Left lung (tissue), 10 donors: Measurements from ENCODE around the gene RAB38. TPM values are rescaled to one million over a fixed set of nuclear protein-coding genes. Genes with fewer than 3 reads are reported as not detected.

Experiments used
- ATAC-seq: fragments of 200-7000 bp; cut with Tn5 transposase; one replicate; pipeline ENCODE4 v1.9.1; 2020; ENCODE audit warnings: moderate library complexity
- DNase-seq, 4 donors: peaks; one replicate each; pipeline ENCODE4 v3.0.0-alpha.2; 2013 to 2020
- H3K27ac ChIP-seq, 2 donors: fragments of 200-600 bp; sonication (generic) in 1 of 2; one replicate each; pipeline versions ENCODE4 v1.5.0 to v1.8.0; 2020 to 2021
- H3K27me3 ChIP-seq, 2 donors: fragments of 200-600 bp; sonication (generic) in 1 of 2; one replicate each; pipeline versions ENCODE4 v1.5.0 to v1.8.0; 2020 to 2021
- H3K36me3 ChIP-seq, 2 donors: fragments of 200-600 bp; sonication (generic) in 1 of 2; one replicate each; pipeline versions ENCODE4 v1.5.0 to v1.8.0; 2020 to 2021
- H3K4me1 ChIP-seq, 2 donors: fragments of 200-600 bp; one replicate each; pipeline ENCODE4 v1.8.0; 2021
- H3K4me3 ChIP-seq, 2 donors: fragments of 200-600 bp; sonication (generic) in 1 of 2; one replicate each; pipeline versions ENCODE4 v1.5.0 to v1.8.0; 2020 to 2021; ENCODE audit warnings: mild to moderate bottlenecking in 1 of 2
- H3K9me3 ChIP-seq, 2 donors: fragments of 200-600 bp; sonication (generic) in 1 of 2; one replicate each; pipeline versions ENCODE4 v1.5.0 to v1.8.0; 2020 to 2021
- CTCF ChIP-seq, 2 donors: fragments of 200-600 bp; sonication (generic) in 1 of 2; IDR thresholded peaks; one replicate each; pipeline versions ENCODE4 v1.5.0 to v1.8.0; 2021; ENCODE audit warnings: antibody characterized with exemption in 2 of 2
- intact Hi-C, 2 donors: fragments of 100-400 bp; cut with DNase I; formaldehyde crosslinking; loops; one replicate each; pipeline versions ENCODE4 v1.11.2 to v1.14.2; 2022
- polyA plus RNA-seq, 6 donors: library from polyadenylated mRNA; unstranded; fragments of 120-200 nt; gene quantifications; one replicate each; pipeline ENCODE4 v1.2.1, GENCODE V29; 2013; ENCODE audit not compliant: insufficient read length in 6 of 6
- total RNA-seq, 2 donors: library from RNA; stranded (reverse); fragmentation: NEBNext Ultra II Directional; extraction: Animal tissue kit (Norgen Biotek cat#: 25700); gene quantifications; one replicate each; pipeline ENCODE4 v1.2.1, GENCODE V29; 2021
- donor health status: DM: no; HTN: yes; CAD: no.
- donor health status: DM: no; HTN: no; CAD: no.

Gene RAB38
- total and polyA plus RNA-seq, 8 donors, result 12.3 to 23.8 (median 20.3) TPM

- no peak for TF ChIP-seq CTCF (IDR thresholded peaks at IDR 0.05)
- no peak overlapping the region for H3K4me3 ChIP-seq
- no peaks in the 10 kb centered on the region for H3K36me3 ChIP-seq
- no peaks in the 10 kb centered on the region for H3K4me1 ChIP-seq
- H3K27ac ChIP-seq, result no peak overlapping the region
- intact Hi-C loops, result no loop called here
- ATAC-seq (no peak), DNase-seq (no peak)
- no peaks in the 10 kb centered on the region for H3K27me3 ChIP-seq
- no peaks in the 10 kb centered on the region for H3K9me3 ChIP-seq
Measured at GRCh38 chr11:88114486-88115045, 60.7 kb downstream of the RAB38 start.

GRCh38 chr11:88106666-88107065 lies 68.6 kb downstream of the RAB38 start:
- H3K4me1 ChIP-seq, result no peaks in the 10 kb centered on the region
- intact Hi-C loops, result no loop called here
- no peaks in the 10 kb centered on the region for H3K27me3 ChIP-seq
- DNase-seq (no peak), ATAC-seq (no peak)
- H3K27ac ChIP-seq, result no peak overlapping the region
- no peak overlapping the region for H3K4me3 ChIP-seq
- H3K9me3 ChIP-seq, result no peaks in the 10 kb centered on the region
- H3K36me3 ChIP-seq, result no peaks in the 10 kb centered on the region
- no peak for TF ChIP-seq CTCF (IDR thresholded peaks at IDR 0.05)

GRCh38 chr11:88105951-88106350 lies 69.3 kb downstream of the RAB38 start:
- no peaks in the 10 kb centered on the region for H3K4me1 ChIP-seq
- H3K36me3 ChIP-seq, result no peaks in the 10 kb centered on the region
- intact Hi-C loops, result no loop called here
- H3K27me3 ChIP-seq, result no peaks in the 10 kb centered on the region
- H3K27ac ChIP-seq, result no peak overlapping the region
- H3K4me3 ChIP-seq, result no peak overlapping the region
- no peak for ATAC-seq
- H3K9me3 ChIP-seq, result no peaks in the 10 kb centered on the region
- DNase-seq, result no peak
- no peak for TF ChIP-seq CTCF (IDR thresholded peaks at IDR 0.05)

GRCh38 chr11:88105526-88105925 lies 69.7 kb downstream of the RAB38 start:
- peak; percentile 10 for ATAC-seq
- intact Hi-C loops, result no loop called here
- no peak for TF ChIP-seq CTCF (IDR thresholded peaks at IDR 0.05)

GRCh38 chr11:88104408-88104807 lies 70.8 kb downstream of the RAB38 start:
- H3K27me3 ChIP-seq, result no peaks in the 10 kb centered on the region
- H3K9me3 ChIP-seq, result no peaks in the 10 kb centered on the region
- H3K4me3 ChIP-seq, result no peak overlapping the region
- no peaks in the 10 kb centered on the region for H3K36me3 ChIP-seq
- intact Hi-C loops, result no loop called here
- DNase-seq, result no peak
- H3K27ac ChIP-seq, result peak overlapping the region in 1 of 2 donors; percentile 34
- ATAC-seq, result peak; percentile 79
- no peaks in the 10 kb centered on the region for H3K4me1 ChIP-seq
- TF ChIP-seq CTCF (IDR thresholded peaks at IDR 0.05), result no peak

More at GRCh38 chr11:88105526-88105925, 69.7 kb downstream of the RAB38 start:
- Histone ChIP-seq H3K4me1 (no peaks in the 10 kb centered on the region), H3K36me3 (no peaks in the 10 kb centered on the region), H3K4me3 (no peak overlapping the region), H3K9me3 (no peaks in the 10 kb centered on the region), H3K27ac (no peak overlapping the region), H3K27me3 (no peaks in the 10 kb centered on the region)
- no peak for DNase-seq
